GM18907 (cell line): ENCODE data around the gene GGT7.
A peak's percentile ranks its signal among the peaks of the same experiment; 100 is the strongest.
"Not testable (repeated sequence)": the region's sequence is repeated elsewhere in the genome, so short reads cannot be mapped to it uniquely, and the experiment has no call there.

Source experiments
- ATAC-seq: cut with Tn5 transposase; IDR thresholded peaks from one replicate; pipeline ENCODE4 v1.9.1; 2021; ENCODE audit warnings: mild to moderate bottlenecking, moderate library complexity; ENCODE audit not compliant: unreplicated experiment

The GGT7 gene

GRCh38 chr20:34850969-34851368, 21.7 kb downstream of the GGT7 start:
- ATAC-seq = no peak

- ATAC-seq = no peak
Measured at GRCh38 chr20:34849778-34850177, 22.9 kb downstream of the GGT7 start.

GRCh38 chr20:34848597-34848996, 24.1 kb downstream of the GGT7 start:
- ATAC-seq = no peak

GRCh38 chr20:34843421-34843820, 29.2 kb downstream of the GGT7 start:
- no peak for ATAC-seq

- ATAC-seq = no peak
Measured at GRCh38 chr20:34842143-34842542, 30.5 kb downstream of the GGT7 start.

GRCh38 chr20:34834459-34834893, 38.2 kb downstream of the GGT7 start:
- ATAC-seq = no peak

- no peak for ATAC-seq
Measured at GRCh38 chr20:34831936-34832335, 40.7 kb downstream of the GGT7 start.

GRCh38 chr20:34829191-34829590, 43.5 kb downstream of the GGT7 start:
- no peak for ATAC-seq

- peak; percentile 51 for ATAC-seq
Measured at GRCh38 chr20:34825530-34826362, 46.9 kb downstream of the GGT7 start, which contains the start of gene NCOA6. NCOA6 (minus strand) TSS chr20:34825651; CDS start chr20:34782355, 43,296 bp downstream.

- ATAC-seq = peak; percentile 69
Measured at GRCh38 chr20:34824806-34825529, 47.7 kb downstream of the GGT7 start.

- peak; percentile 60 for ATAC-seq
Measured at GRCh38 chr20:34824452-34824805, 48.2 kb downstream of the GGT7 start.

- no peak for ATAC-seq
Measured at GRCh38 chr20:34824026-34824425, 48.6 kb downstream of the GGT7 start.

- ATAC-seq = no peak
Measured at GRCh38 chr20:34820805-34821578, 51.7 kb downstream of the GGT7 start.

- ATAC-seq = no peak
Measured at GRCh38 chr20:34817801-34818200, 54.9 kb downstream of the GGT7 start.

- no peak for ATAC-seq
Measured at GRCh38 chr20:34817072-34817471, 55.6 kb downstream of the GGT7 start.

GRCh38 chr20:34815636-34816035, 57.0 kb downstream of the GGT7 start:
- no peak for ATAC-seq

- ATAC-seq = no peak
Measured at GRCh38 chr20:34808583-34808982, 64.1 kb downstream of the GGT7 start.

- ATAC-seq = not testable (repeated sequence)
Measured at GRCh38 chr20:34807944-34808465, 64.7 kb downstream of the GGT7 start.

- ATAC-seq = no peak
Measured at GRCh38 chr20:34806255-34806654, 66.4 kb downstream of the GGT7 start.

GRCh38 chr20:34798871-34799270, 73.8 kb downstream of the GGT7 start:
- ATAC-seq = no peak

- ATAC-seq = no peak
Measured at GRCh38 chr20:34798328-34798727, 74.3 kb downstream of the GGT7 start.
